GM12875 (cell line): Measurements from ENCODE around the gene SIRPB2.
"Not testable (repeated sequence)": the region's sequence is repeated elsewhere in the genome, so short reads cannot be mapped to it uniquely, and the experiment has no call there.

Experiments
- H3K4me3 ChIP-seq: one replicate; pipeline ENCODE4 v1.5.1; 2011; ENCODE audit warnings: low read depth, low read length, control low read depth
- CTCF ChIP-seq: IDR thresholded peaks from 2 replicates; pipeline ENCODE4 v1.5.1; 2011; ENCODE audit warnings: low read depth, mild to moderate bottlenecking, control low read depth, inconsistent platforms, low read length, moderate library complexity, borderline replicate concordance; ENCODE audit not compliant: insufficient read depth

The SIRPB2 gene

GRCh38 chr20:1503564-1504227, 12.5 kb upstream of the SIRPB2 start:
- no peak overlapping the region for H3K4me3 ChIP-seq

GRCh38 chr20:1500496-1500895, 9.3 kb upstream of the SIRPB2 start:
- no peak for TF ChIP-seq CTCF

More at GRCh38 chr20:1503564-1504227, 12.5 kb upstream of the SIRPB2 start:
- peak; percentile 93 for TF ChIP-seq CTCF

GRCh38 chr20:1499528-1500420, 8.6 kb upstream of the SIRPB2 start:
- TF ChIP-seq CTCF: no peak

More at GRCh38 chr20:1500496-1500895, 9.3 kb upstream of the SIRPB2 start:
- no peak overlapping the region for H3K4me3 ChIP-seq

GRCh38 chr20:1497371-1497770, 6.2 kb upstream of the SIRPB2 start:
- H3K4me3 ChIP-seq: not testable (repeated sequence)

More at GRCh38 chr20:1499528-1500420, 8.6 kb upstream of the SIRPB2 start:
- H3K4me3 ChIP-seq: no peak overlapping the region

GRCh38 chr20:1496930-1497329, 5.7 kb upstream of the SIRPB2 start:
- no peak for TF ChIP-seq CTCF
- no peak overlapping the region for H3K4me3 ChIP-seq

GRCh38 chr20:1494436-1494835, 3.2 kb upstream of the SIRPB2 start:
- no peak overlapping the region for H3K4me3 ChIP-seq
- no peak for TF ChIP-seq CTCF

GRCh38 chr20:1493536-1493935, 2.3 kb upstream of the SIRPB2 start:
- no peak for TF ChIP-seq CTCF
- no peak overlapping the region for H3K4me3 ChIP-seq
